Activated CD8-positive, alpha-beta memory T cell treated with anti-CD3 and anti-CD28 coated beads, Interleukin-2, amount 50 U/mL, for 24 hours (primary cell): ENCODE measurements around the gene MDFI.
A peak's percentile ranks its signal among the peaks of the same experiment; 100 is the strongest.

Source experiments
- DNase-seq: peaks from one replicate; pipeline ENCODE4 v3.0.0-alpha.2; 2020; ENCODE audit errors: extremely low read depth

Gene MDFI

GRCh38 chr6:41638002-41638934 lies at the start of gene MDFI:
MDFI (plus strand) TSS chr6:41638468; CDS start chr6:41638750, 282 bp downstream.
- DNase-seq: no peak

- DNase-seq: no peak
These were observed 49.0 kb upstream of the MDFI start for GRCh38 chr6:41589223-41589622.

- no peak for DNase-seq
These were observed 48.3 kb upstream of the MDFI start for GRCh38 chr6:41589636-41590622.

GRCh38 chr6:41591122-41591521 lies 47.1 kb upstream of the MDFI start:
- no peak for DNase-seq

- DNase-seq: peak; percentile 53
These were observed 46.3 kb upstream of the MDFI start for GRCh38 chr6:41591859-41592502.

- DNase-seq: no peak
These were observed 44.9 kb upstream of the MDFI start for GRCh38 chr6:41593406-41593805.

GRCh38 chr6:41593839-41594238 lies 44.4 kb upstream of the MDFI start:
- no peak for DNase-seq

GRCh38 chr6:41594326-41594725 lies 43.9 kb upstream of the MDFI start:
- DNase-seq: no peak

GRCh38 chr6:41594766-41595165 lies 43.5 kb upstream of the MDFI start:
- no peak for DNase-seq

GRCh38 chr6:41595166-41595565 lies 43.1 kb upstream of the MDFI start:
- DNase-seq: no peak

- no peak for DNase-seq
These were observed 42.1 kb upstream of the MDFI start for GRCh38 chr6:41596096-41596685.

GRCh38 chr6:41596807-41597206 lies 41.5 kb upstream of the MDFI start:
- no peak for DNase-seq

GRCh38 chr6:41597246-41598000 lies 40.8 kb upstream of the MDFI start:
- DNase-seq: no peak

GRCh38 chr6:41598670-41599014 lies 39.6 kb upstream of the MDFI start:
- DNase-seq: no peak

- no peak for DNase-seq
These were observed 39.0 kb upstream of the MDFI start for GRCh38 chr6:41599015-41599851.

GRCh38 chr6:41599852-41600445 lies 38.3 kb upstream of the MDFI start:
- DNase-seq: no peak

GRCh38 chr6:41600499-41601247 lies 37.6 kb upstream of the MDFI start:
- no peak for DNase-seq

- no peak for DNase-seq
These were observed 37.1 kb upstream of the MDFI start for GRCh38 chr6:41601248-41601549.

- no peak for DNase-seq
These were observed 35.9 kb upstream of the MDFI start for GRCh38 chr6:41602422-41602743.
